HFFc6 (cell line): Measurements from ENCODE around the gene XRRA1. TPM values are rescaled to one million over a fixed set of nuclear protein-coding genes. Genes with fewer than 3 reads are reported as not detected.

Experiments used
- DNase-seq: peaks from one replicate; pipeline ENCODE4 v3.0.0-alpha.2; 2018
- H3K27ac Mint-ChIP-seq: 2 replicates; pipeline ENCODE4 v1.8.0; 2020; ENCODE audit warnings: mild to moderate bottlenecking, mixed read lengths
- H3K27me3 Mint-ChIP-seq: 2 replicates; pipeline ENCODE4 v1.8.0; 2021; ENCODE audit warnings: mild to moderate bottlenecking, moderate library complexity, mixed read lengths; ENCODE audit not compliant: insufficient read depth
- H3K36me3 Mint-ChIP-seq: 2 replicates; pipeline ENCODE4 v1.8.0; 2021; ENCODE audit warnings: low read depth, mixed read lengths
- H3K4me1 Mint-ChIP-seq: 2 replicates; pipeline ENCODE4 v1.8.0; 2020; ENCODE audit warnings: low read depth, mixed read lengths
- H3K4me3 Mint-ChIP-seq: 2 replicates; pipeline ENCODE4 v1.8.0; 2020; ENCODE audit warnings: mild to moderate bottlenecking, moderate library complexity, mixed read lengths
- H3K9me3 Mint-ChIP-seq: 2 replicates; pipeline ENCODE4 v1.8.0; 2020; ENCODE audit warnings: mild to moderate bottlenecking, mixed read lengths
- CTCF ChIP-seq: fragments of 200-600 bp; sonication (generic); IDR thresholded peaks from 2 replicates; pipeline ENCODE4 v1.5.0; 2021; ENCODE audit warnings: antibody characterized with exemption, mild to moderate bottlenecking
- total RNA-seq, 6 experiments: library from RNA; stranded (reverse); fragmentation: NEBNext Ultra II Directional; extraction: Animal tissue kit (Norgen Biotek cat#: 25700); gene quantifications; 2 replicates in 1 of 6; 3 replicates in 5 of 6; pipeline ENCODE4 v1.2.3, GENCODE V29; 2021

The XRRA1 gene
- total RNA-seq, 6 experiments from 2014 or later, result 5.4 to 7.0 (median 6.0) TPM

DNA sequence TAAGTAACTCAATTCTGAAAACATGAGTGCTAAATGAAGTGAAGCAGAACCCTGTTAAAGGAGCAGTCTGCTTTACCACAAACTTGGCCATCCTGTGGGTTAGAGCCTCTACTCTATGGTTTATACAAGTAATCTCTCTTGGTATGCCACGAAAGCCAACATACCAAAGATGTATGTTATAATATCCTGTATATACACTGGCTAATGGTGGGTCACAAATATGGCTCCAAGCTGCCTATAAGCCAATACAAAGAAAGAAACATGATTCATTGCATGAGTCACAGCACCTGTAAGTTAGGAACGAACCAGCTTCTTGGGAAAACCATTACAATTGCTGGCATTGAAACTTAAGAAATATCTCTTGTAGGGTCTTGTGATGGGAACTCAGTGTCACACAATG, 16.1 kb downstream of the XRRA1 start:
- peak; percentile 68 for DNase-seq
- Mint-ChIP-seq H3K9me3 (no peaks in the 10 kb centered on the region), H3K36me3 (peaks cover 37% of the 10 kb centered on the region), H3K27me3 (no peaks in the 10 kb centered on the region; the same call in 1 of the 2 replicates), H3K27ac (peak overlapping the region; percentile 80), H3K4me1 (peaks cover 26% of the 10 kb centered on the region), H3K4me3 (no peak overlapping the region; the same call in 1 of the 2 replicates)
- TF ChIP-seq CTCF, result no peak

DNA sequence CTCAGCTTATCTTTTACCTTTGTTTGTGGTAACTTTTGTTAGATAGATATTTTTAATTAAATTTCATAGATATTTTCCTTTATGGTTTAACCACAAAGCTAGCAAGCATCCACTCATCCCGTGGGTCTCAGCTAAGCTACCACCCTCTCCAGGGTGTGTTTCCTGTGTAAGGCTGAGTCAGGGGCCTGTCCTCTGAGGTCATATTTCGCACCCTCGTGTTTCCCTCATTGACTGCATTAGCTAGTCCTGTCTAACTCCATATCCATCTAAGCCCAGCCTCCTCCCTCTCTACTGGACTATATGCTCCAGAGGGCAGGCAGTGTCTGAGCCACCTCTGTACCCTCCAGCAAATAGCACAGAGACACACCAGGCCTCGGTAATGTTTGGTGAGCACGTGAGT, 16.7 kb downstream of the XRRA1 start:
- DNase-seq, result peak; percentile 28
- peak overlapping the region; percentile 80 for H3K27ac Mint-ChIP-seq
- H3K27me3 Mint-ChIP-seq, result no peaks in the 10 kb centered on the region
- TF ChIP-seq CTCF, result no peak
- H3K4me3 Mint-ChIP-seq, result peak overlapping the region; percentile 20; the same call in 1 of the 2 replicates
- peaks cover 33% of the 10 kb centered on the region for H3K36me3 Mint-ChIP-seq
- peaks cover 26% of the 10 kb centered on the region for H3K4me1 Mint-ChIP-seq
- no peaks in the 10 kb centered on the region for H3K9me3 Mint-ChIP-seq

DNA sequence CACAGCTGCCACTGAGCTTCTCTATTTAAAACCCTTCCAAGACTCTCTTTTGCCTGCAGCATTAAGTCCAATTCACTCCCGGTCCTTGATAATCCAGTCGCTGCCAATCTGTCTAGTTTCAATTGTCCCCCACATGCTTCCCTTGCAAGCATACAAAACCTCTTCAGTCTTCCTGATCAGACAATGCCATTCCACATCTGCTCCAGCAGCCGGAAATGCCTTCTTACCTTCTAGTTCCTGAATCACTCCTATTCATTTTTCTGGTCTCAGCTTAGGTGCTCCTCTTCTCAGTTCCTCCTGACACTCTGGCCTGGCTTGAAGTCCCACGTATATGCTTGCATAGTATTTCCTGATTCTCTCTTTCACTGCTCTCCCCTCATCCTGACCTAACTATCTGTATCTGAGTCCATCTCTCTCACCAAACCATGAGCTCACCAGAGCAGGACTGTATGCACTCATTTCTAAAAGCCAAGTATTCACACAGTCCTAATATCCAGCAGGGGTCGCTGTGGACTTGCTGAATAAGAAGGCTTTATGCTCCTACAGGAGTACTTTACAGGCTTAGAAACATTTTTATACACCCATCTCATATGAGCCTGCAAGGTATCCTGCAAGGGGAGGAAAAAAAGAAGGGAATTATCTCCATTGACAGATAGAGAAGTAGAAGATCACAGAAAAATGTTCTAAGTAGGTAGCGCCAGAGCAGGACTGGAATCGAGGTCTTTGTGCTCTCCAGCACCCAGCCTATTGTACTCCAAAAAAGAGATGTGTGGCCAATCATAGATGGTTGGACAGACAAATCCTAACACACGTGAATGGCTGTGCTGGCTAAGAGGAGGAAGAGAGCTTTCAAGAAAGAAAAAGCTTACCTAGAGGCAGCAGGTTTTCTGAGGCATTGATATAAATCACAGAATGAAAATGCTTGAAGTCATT, 19.2 kb downstream of the XRRA1 start:
- Mint-ChIP-seq H3K9me3 (no peaks in the 10 kb centered on the region), H3K4me1 (peaks cover 46% of the 10 kb centered on the region), H3K4me3 (no peak overlapping the region), H3K27ac (no peak overlapping the region), H3K36me3 (0 out of 2 replicates have a peak, but pooled peaks cover 10% of the 10 kb centered on the region), H3K27me3 (no peaks in the 10 kb centered on the region)
- peak; percentile 97 for TF ChIP-seq CTCF
- peak; percentile 90 for DNase-seq

DNA sequence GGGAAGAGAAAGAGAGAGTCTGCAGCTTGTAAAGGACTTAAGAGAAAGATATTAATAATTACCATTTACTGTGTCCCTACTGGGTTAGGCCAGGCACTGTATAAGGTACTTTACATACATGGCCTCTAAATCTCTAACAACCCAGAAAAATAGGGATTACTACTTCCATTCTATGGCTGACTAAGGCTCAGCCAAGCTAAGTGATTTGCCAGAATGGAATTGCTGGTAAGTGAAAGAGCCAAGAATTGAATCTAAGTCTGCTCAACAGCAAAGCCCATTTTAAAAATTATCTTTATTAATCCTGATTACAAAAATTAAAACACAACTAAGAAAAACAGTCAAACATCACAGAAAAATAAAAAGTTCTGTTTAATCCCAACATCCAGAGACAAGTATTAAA, 21.4 kb downstream of the XRRA1 start:
- Mint-ChIP-seq H3K9me3 (no peaks in the 10 kb centered on the region), H3K4me1 (peaks cover 39% of the 10 kb centered on the region), H3K36me3 (no peaks in the 10 kb centered on the region), H3K4me3 (no peak overlapping the region), H3K27ac (no peak overlapping the region), H3K27me3 (no peaks in the 10 kb centered on the region)
- TF ChIP-seq CTCF, result no peak
- DNase-seq, result no peak

GRCh38 chr11:74926304-74927030, 22.4 kb downstream of the XRRA1 start:
- Mint-ChIP-seq H3K4me3 (no peak overlapping the region), H3K4me1 (peaks cover 30% of the 10 kb centered on the region), H3K36me3 (no peaks in the 10 kb centered on the region), H3K27me3 (no peaks in the 10 kb centered on the region), H3K27ac (peak overlapping the region; percentile 59), H3K9me3 (no peaks in the 10 kb centered on the region)
- no peak for TF ChIP-seq CTCF
- peak; percentile 59 for DNase-seq
